D721Med (cell line): ENCODE results near the gene FES.

Source experiments
- DNase-seq: peaks from one replicate; pipeline ENCODE4 v3.0.0; 2011; ENCODE audit warnings: low spot score; ENCODE audit not compliant: insufficient read length
- FAIRE-seq: peaks from 2 replicates; lab custom pipeline; 2011; peaks lifted over from hg19 to GRCh38; lab: Jason Lieb, UNC
- TF ChIP-seq, protein P1 (sequence below): IDR thresholded peaks from 2 replicates; pipeline ENCODE4 v1.5.1; 2012; ENCODE audit warnings: mild to moderate bottlenecking, control low read depth; ENCODE audit not compliant: insufficient read depth; ENCODE audit errors: missing control alignments

The FES gene

DNA sequence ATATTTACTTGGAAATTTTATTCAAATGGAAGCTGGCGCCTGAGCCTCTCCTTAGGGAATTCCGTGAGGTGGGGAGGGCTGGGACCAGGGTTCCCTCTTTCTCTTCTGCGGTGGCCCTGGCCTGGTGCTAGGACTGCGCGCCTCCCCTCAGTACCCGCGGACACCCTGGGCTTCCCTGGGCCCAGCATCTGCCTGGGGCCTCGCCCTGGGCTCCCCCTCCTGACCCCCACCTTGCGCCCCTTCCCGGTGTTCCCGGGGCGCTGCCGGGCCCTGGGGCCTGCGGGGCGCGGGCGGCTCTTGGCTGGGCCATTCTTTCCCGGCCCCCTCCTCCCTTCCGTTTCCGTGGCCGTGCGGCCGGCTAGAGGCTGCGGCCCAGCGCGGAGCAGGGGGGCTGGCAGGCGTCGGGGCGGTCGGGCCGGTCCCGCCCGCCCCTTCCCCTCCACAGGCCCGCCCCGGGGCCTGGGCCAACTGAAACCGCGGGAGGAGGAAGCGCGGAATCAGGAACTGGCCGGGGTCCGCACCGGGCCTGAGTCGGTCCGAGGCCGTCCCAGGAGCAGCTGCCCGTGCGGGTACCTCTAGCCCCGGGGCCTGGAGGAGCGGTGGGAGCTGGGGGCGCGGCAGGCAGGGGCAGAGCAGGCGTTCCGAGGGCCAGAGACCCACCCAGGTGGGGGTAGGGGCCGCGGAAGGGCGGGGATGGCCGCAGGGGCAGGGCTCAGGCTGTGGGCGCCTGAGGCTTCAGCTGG is at the start of gene FES:
TSS of gene FES (plus strand) at position 529 of the 743 bp plus-strand sequence. CDS start 542 bp downstream, outside the sequence.
- DNase-seq, result no peak

DNA sequence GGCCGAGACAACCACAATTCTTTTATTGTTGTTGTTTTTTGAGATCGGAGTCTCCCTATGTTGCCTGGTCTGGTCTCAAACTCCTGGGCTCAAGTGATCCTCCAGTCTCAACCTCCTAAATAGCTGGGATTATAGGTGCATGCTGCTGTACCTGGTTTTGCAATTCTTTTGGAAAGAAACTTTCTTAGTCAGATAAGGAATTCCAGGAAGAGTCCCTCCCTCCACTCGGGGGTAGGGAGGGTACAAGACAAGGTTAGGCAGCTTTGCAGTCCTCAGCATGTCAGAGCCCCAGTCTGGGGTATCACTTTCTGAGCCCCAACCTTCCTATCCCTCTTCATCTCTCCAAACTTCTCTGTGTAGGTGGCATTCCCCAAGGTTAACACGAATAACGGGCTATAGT is 49.7 kb upstream of the FES start:
- no peak for FAIRE-seq
- DNase-seq, result no peak
- TF ChIP-seq, protein P1, sequence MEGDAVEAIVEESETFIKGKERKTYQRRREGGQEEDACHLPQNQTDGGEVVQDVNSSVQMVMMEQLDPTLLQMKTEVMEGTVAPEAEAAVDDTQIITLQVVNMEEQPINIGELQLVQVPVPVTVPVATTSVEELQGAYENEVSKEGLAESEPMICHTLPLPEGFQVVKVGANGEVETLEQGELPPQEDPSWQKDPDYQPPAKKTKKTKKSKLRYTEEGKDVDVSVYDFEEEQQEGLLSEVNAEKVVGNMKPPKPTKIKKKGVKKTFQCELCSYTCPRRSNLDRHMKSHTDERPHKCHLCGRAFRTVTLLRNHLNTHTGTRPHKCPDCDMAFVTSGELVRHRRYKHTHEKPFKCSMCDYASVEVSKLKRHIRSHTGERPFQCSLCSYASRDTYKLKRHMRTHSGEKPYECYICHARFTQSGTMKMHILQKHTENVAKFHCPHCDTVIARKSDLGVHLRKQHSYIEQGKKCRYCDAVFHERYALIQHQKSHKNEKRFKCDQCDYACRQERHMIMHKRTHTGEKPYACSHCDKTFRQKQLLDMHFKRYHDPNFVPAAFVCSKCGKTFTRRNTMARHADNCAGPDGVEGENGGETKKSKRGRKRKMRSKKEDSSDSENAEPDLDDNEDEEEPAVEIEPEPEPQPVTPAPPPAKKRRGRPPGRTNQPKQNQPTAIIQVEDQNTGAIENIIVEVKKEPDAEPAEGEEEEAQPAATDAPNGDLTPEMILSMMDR, result no peak

More for the DNA sequence above, at the start of gene FES:
- TF ChIP-seq, protein P1, result no peak
- FAIRE-seq, result no peak

DNA sequence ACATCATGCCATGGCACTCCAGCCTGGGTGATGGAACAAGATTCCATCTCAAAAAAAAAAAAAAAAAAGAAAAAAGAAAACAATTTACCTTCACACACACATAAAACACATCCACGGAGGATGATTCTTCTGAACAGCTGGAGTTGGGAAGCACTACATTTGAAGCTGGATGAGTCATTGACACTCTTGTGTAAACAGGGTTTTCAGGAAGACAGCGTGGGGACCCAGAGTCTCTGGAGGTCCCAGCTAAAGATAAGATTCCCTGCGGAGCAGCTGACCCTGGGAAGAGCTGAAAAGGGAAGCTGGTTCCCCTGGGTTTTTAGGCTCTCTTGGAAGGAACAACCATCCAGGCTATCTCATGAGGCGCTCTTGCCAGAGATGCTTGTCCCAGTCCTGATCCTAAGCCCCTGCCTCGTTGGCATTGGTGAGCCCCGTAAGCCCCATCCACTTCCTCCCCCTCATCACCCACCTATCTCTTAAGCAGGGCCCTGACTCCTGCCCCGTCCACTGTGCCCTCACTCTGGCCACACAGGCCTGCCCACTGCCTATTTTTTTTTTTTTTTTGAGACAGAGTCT is 47.9 kb upstream of the FES start:
- DNase-seq, result no peak
- no peak for FAIRE-seq
- TF ChIP-seq, protein P1, result no peak

DNA sequence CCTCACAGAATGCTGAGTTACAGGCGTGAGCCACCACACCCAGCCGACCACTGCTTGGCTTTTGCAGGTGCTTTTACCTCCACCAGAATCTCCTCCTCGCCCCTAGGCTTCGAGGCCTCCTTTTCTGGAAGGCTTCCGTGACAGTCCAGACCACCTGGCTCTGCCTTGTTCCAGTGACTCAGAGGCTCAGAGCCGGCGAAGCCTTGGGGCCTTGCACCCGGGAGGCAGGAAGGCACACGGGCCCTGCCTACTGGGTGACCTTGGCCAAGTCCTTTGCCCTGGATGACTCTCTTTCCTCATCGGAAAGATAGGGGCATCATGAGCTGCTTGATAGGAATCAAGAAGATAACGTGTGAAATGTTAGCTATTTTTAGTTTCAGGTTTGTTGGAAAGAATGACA is 47.2 kb upstream of the FES start:
- DNase-seq (no peak), FAIRE-seq (no peak)
- TF ChIP-seq, protein P1, result no peak

DNA sequence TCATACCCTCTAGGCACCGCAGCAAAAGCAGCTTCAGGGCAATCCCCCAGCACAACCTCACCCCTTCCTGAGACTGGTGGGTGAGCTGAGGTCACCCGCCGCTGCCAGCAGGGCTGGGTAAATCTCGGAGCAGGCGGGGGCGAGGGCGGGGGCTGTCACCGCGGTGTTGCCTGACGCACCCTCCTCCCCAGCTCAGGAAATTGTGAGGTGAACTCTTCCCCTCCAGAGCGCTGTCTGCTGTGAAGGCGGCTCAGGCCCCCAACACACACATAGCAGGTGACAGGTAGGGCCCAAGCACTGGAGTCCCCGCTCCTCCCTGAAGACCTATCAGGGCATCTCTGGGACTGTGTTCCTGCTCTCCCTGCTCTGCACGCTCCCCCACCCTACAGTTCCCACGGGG is 46.2 kb upstream of the FES start:
- FAIRE-seq (no peak), DNase-seq (no peak)
- TF ChIP-seq, protein P1, result no peak

DNA sequence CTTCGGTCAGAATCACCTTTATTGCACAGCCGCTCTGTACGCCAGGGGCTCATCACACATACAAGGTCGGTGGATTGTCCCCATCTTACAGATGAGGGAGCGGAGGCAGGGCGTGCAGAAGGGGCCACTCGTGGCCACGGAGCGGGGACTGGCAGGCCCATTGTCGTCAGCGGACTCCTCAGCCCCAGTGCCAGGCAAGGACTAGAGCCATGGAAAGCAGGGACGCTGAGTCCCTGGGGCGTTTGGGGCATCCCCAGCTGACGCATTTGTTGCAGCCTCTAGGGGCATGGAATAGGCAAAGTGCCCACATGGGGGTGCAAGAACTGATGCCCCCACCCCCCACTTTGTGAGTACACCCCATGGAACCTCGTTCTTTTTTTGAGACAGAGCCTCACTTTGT is 45.8 kb upstream of the FES start:
- TF ChIP-seq, protein P1, result no peak
- FAIRE-seq (no peak), DNase-seq (no peak)
